ENCODE data around the gene TNFAIP8L1.
"Not testable (repeated sequence)": the region's sequence is repeated elsewhere in the genome, so short reads cannot be mapped to it uniquely, and the experiment has no call there.

The TNFAIP8L1 gene

DNA sequence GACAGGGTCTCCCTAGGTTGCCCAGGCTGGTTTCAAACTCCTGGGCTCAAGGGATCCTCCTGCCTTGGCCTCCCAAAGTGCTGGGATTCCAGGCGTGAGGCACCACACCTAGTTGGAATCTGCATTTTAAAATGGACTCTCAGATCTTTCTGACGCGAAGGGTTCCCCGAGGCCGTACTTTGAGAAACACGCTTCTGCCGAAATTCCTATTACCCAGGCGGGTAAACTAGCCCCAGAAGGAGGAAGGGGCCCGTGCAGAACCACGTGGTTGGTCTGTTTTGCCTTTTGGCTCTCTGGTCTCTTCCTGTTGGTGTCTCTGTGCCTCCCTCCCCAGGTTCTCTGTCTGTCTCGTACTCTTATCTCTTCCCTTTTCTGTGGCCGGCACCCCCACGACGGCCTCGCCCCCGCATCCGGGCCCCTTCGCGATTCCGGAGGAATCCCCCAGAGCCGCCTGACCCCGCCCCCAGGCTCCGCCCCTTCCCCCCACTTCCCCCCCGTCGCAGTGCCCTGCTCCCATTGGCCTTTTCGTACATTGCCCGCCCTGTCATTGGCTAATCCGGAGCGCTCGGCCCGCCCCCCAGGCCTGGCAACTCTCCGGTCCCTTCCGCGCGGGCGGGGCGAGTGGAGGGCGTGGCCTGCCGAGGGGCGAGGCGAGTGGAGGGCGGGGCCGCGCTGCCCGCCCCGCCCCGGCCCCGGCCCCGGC, at the start of gene TNFAIP8L1:
TSS of gene TNFAIP8L1 (plus strand) at position 689 of the 703 bp plus-strand sequence. CDS start 12,354 bp downstream, outside the sequence.
- DNase-seq (ENCODE audit: low read depth) = peak; percentile 85

DNA sequence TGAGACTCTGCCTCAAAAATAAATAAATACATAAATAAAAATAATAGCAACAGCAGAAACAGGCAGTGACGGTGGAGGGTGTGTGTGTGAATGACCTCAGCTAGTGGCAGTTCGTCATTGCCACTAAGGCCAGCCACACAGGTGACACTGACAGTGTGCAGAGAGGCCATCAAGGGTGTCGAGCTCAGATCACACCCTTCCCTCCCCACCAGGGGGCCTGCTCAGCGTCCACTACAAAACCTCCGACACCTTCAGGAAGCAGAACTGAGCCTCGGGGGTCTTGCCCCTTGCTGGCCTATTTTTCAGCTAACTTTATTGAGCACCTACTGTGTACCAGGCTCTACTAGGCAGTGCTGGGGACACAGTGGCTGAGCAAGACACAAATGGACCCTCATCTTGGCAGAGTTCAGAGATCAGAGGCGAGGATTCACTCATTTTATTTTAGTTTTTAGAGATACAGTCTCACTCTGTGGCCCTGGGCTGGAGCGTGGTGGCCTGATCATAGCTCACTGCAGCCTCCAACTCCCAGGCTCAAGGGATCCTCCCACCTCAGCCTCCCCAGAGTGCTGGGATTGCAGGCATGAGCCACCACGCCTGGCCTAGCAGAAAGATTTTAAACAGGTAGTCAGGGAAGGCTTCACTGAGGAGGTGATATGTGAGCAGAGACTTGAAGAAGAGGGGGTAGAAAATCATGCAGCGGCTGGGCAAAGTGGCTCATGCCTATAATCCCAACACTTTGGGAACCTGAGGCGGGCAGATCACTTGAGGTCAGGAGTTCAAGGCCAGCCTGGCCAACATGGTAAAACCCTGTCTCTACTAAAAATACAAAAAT, 49.5 kb upstream of the TNFAIP8L1 start:
- DNase-seq (ENCODE audit: low read depth) = no peak

DNA sequence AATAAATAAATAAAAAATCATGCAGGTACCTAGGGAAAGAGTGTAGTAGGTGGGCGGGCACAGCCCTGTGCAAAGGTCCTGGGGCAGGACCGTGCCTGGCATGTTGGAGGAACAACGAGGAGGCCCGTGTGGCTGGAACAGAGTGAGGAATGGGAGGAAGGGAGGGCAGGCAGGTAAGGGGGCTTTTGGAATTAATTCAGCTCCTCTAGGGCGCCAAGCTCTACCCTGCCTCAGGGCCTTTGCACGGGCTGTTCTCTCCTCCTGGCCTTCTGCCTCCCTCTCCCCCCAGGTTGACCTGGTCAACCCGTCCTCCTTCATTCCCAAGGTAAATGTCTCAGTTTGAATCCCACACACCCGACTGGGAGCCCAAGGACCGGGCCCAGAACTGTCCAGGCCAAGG, 48.8 kb upstream of the TNFAIP8L1 start:
- no peak for DNase-seq (ENCODE audit: low read depth)

DNA sequence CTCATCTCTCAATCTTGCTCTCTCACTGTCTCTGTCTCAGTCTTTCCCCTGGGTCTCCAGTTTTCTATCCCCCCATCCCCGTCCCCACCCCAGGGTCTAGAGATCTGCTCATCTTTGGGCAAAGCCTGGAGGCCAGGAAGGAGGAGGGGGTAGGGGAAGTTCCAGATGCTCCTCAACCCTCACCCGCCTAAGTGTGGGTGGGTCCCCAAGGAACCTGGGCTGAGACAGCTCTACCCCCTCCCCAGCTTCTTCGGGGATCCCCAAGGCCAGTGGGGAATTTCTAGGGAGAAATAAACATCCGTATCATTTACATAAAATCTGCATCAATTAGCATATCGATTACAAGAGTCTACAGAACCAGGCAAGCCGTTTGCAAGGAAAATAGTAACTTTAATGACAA, 48.0 kb upstream of the TNFAIP8L1 start:
- DNase-seq (ENCODE audit: low read depth) = no peak

DNA sequence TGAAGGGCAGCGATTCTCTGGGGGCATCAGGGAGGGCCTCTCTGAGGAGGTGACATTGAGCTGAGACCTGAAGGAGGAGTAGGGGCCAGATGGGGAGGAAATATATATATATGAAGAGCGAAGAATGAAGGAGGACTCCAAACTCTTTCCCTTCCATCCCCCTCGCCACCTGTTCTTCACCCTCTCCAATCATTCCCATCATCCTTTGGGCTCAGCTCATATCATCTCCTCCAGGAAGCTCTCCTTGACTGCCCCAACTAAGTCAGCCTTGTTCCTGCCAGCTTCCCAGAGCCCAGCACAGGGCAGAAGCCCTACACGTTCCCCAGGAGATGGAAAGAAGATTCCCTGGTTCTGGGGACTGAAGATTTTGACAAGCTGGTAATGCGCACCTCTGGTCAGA, 46.9 kb upstream of the TNFAIP8L1 start:
- no peak for DNase-seq (ENCODE audit: low read depth)

DNA sequence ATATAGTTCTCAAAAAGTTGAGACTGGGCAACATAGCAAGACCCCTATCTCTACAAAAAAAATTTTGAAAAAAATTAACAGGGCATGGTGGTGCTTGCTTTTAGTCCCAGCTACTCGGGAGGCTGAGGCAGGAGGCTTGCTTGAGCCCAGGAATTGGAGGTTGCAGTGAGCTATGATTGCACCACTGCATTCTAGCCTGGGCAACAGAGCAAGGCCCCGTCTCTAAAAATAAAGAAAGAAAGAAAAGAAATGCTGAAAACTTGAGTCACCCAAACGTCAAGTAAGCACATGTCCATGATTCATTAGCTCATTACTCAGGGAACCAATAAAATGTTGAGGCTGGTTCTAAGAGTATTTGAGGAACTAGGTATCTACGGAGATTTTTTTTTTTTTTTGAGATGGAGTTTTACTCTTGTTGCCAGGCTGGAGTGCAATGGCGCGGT, 45.9 kb upstream of the TNFAIP8L1 start:
- DNase-seq (ENCODE audit: low read depth) = peak; percentile 38

DNA sequence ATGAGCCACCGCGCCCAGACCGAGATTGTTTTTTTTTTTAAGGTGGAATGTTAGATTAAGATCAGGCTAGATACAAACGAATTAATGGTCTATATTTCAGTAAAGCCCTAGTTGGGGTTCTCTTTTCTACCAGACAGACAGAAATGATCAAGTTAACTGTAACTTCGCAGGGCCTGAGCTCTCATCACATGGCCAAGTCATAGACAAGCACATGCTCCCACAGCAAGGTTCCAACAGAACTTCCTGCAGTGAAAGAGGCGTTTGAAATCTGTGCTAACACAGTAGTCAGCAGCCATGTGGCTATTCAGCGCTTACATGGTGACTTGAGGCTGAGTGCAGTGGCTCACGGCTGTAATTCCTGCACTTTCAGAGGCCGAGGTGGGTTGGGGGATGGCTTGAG, 45.1 kb upstream of the TNFAIP8L1 start:
- DNase-seq (ENCODE audit: low read depth) = no peak

DNA sequence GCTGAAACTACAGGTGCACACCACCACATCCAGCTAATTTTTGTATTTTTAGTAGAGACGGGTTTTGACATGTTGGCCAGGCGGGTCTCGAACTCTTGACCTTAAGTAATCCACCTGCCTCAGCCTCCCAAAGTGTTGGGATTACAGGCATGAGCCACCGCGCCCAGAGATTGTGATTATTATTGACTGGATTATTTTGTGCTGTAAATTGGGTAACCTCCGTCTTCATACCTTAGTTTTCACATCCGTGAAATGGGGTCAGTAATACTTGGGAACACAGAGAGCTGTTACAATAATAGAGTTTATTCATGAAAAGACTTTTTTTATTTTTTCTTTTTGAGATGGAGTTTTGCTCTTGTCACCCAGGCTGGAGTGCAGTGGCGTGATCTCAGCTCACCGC, 44.2 kb upstream of the TNFAIP8L1 start:
- not testable (repeated sequence) for DNase-seq (ENCODE audit: low read depth)

DNA sequence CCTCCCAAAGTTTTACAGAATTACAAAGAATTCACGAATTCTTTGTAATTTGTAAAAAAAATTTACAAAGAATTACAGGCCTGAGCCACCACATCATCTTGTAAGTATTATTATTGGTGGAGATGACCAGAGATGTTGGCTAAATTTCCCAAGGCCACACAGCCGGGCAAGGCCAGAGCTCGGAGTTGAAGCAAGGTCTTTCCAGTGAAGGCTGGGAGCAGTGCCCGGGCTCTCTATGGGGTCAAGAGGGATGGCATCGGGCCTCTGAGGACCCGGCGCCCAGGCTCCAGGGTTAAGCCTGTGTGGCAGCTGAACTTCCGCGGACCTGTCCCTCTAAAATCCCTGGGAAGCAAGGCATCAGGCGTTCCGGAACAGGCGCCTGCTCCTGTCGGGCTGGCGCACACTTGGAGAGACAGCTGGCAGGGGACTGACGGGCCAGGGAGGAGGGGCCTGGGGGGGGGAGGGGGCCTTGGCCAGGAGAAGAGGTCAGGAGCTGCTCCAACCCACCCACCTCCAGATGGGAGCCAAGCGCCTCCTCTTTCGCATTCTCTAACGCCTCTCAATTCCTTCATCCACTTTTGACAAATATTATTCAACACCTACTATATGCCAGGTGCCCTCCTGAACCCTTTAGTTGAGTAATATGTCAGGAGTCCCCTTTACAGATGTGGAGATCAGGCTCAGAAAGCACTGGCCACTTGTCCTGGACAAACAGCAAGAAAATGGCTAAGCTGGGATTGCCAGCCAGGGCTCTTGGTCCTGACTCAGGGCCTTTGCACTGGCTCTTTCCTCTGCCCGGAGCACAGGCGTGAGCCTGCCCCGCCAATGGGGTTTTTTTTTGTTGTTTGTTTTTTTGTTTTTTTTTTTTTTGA, 43.0 kb upstream of the TNFAIP8L1 start:
- DNase-seq (ENCODE audit: low read depth) = no peak

DNA sequence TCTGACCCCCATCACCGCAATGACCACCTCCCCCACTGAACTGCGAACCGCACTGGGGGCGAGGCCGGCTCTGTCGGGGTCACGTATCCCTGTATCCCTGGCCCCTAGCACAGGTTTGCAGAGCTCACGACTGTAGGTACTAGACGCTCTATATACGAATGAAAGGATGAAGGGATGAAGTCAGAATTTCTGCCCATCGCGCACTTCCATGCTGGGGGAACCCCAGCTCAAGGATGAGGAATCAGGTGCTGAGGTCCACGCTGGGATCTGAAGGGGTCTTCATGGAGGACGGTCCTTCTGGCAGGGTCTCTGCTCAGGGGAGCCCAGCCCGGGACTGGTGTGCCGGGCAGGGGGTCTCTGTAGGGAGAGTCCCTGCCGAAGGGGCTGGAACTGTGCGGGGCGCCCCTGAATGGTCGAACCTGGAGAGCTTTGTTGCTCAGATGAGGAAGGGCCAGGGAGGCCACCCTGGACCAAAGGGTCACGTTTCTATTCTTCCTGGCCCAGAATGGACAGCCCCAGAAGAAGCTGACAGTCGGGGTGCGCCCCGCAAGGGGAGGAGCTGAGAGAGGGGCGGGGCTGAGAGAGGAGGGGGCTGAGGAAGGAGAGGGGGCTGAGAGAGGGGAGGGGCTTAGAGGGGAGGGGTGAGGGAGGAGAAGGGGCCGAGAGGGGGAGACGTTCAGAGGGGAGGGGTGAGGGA, 41.9 kb upstream of the TNFAIP8L1 start:
- no peak for DNase-seq (ENCODE audit: low read depth)

DNA sequence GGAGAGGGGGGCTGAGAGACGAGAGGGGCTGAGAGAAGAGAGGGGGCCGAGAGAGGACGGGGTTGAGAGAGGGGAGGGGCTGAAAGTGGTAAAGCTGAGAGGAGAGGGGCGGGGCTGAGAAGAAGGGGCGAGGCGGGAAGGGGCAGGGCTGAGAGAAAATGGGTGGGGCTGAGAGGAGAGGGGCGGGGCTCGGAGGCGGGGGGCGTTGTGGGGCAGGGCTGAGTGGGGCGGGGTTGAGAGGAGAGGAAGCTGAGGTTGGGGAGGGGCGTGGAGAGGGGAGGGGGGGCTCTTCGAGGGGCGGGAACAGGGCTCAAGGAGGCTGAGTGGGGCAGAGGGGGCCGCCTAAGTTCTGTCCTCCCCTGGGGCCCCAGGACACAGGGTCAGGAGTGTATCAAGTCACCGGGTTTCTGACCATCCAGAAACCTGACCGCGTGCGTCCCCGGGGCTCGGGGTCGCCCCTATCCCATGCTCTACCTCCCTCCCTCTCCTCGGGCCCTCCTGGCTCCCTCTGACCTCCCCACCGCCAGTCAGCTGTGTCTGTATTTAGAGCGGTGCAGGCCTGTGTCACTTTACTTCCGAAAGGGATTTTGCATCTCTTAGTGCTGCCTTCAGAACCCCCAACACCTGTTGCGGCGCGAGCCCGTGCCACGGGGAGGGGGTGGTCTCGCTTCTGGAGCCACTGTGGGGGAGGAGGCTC, 41.2 kb upstream of the TNFAIP8L1 start:
- DNase-seq (ENCODE audit: low read depth) = no peak

DNA sequence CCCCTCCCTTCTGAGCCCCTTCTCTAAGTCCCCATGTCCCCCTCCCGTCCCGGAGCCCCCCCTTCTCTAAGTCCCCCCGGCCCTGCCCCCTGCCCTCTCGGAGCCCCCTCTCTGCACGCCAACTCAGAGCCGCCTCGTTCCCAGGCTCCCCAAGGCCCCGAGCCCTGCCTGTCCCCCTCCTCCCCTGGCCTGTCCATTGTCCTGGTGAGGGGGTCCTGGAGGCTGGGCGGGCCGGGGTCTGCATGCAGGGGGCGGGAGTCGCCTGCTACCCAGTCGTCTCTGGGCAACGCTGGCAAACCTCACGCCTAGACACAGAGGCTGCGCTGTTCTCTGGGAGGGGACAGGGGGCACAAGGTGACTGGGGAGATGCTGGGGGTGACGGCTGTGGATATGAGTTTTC, 40.6 kb upstream of the TNFAIP8L1 start:
- DNase-seq (ENCODE audit: low read depth) = no peak

DNA sequence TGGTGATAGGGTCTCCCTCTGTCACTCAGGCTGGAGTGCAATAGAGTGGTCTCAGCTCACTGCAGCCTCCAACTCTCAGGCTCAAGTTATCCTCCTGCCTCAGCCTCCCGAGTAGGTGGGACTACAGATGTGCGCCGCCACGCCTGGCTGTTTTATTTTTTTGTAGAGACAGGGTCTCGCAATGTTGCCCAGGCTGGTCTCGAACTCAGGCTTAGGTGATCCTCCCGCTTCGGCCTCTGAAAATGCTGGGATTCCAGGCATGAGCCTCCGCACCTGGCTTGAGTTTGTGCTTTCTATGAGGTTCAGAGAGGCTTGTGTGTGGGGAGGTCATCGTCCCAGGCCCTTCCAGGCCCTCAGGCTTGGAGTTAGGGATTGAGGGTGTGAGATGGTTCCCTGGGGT, 39.2 kb upstream of the TNFAIP8L1 start:
- no peak for DNase-seq (ENCODE audit: low read depth)

DNA sequence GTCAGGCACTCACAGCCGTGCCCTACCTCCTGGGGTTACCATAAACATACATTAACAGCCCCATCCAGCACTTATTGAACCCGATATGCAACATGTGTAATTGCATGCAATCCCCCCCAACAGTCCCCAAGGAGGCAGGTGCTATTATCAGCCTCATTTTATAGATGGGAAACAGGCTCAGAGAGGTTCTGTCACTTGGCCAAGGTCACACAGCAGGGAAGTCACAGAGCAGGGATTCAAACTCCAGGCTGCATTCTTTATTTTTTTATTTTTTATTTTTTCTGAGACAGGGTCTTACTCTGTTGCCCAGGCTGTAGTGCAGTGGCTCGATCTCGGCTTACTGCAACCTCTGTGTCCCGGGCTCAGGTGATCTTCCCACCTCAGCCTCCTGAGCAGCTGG, 38.4 kb upstream of the TNFAIP8L1 start:
- no peak for DNase-seq (ENCODE audit: low read depth)

DNA sequence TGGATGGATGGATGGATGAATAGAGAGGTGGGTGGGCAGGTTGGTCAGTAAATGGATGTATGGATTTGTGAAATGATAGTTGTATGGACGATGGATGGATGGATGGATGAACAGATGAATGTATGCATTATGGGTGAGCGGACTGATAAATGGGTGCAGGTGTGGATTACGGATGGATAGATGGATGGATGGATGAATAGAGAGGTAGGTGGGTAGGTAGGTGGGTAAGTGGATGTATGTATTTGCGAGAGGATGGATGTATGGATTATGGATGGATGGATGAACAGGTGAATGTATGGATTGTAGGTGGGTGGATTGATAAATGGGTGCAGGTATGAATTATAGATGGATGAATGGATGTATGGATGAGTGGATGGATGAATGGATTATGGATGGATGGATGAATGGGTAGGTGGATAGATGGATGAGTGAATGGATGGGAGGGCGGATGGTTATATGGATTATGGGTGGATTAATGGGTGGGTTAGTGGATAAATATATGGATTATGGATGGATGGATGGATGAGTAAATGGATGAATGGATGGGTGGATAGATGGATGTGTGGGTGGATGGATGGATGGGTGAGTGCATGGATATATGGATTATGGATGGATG, 37.0 kb upstream of the TNFAIP8L1 start:
- no peak for DNase-seq (ENCODE audit: low read depth)

DNA sequence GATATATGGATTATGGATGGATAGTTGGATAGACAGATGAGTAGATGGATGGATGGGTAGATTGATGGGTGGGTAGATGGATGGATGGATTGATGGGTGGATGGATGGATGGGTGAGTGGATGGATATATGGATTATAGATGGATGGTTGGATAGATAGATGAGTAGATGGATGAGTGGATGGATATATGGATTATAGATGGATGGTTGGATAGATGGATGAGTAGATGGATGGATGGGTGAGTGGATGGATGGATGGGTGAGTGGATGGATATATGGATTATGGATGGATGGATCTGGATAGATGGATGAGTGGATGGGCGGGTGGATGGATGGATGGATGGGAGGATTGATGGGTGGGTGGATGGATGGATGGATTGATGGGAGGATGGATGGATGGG, 36.4 kb upstream of the TNFAIP8L1 start:
- DNase-seq (ENCODE audit: low read depth) = no peak

DNA sequence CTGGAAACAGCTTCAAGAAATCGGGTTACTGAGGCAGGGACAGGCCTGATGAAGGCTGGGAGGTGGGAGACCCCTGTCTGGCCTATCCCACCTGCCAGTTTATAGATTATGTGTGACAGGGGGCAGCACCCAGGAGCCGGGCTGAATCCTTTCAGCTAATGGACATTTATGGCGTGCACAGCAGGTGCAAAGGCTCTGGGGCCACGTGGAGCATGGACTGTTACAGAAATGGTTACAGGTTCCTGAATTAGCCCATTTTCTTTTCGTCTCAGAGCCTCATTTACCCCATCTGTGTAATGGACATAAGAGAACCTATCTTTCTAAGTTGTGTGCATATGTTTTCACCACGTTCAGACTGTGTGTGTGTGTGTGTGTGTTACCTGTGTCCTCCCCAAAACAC, 34.4 kb upstream of the TNFAIP8L1 start:
- no peak for DNase-seq (ENCODE audit: low read depth)

DNA sequence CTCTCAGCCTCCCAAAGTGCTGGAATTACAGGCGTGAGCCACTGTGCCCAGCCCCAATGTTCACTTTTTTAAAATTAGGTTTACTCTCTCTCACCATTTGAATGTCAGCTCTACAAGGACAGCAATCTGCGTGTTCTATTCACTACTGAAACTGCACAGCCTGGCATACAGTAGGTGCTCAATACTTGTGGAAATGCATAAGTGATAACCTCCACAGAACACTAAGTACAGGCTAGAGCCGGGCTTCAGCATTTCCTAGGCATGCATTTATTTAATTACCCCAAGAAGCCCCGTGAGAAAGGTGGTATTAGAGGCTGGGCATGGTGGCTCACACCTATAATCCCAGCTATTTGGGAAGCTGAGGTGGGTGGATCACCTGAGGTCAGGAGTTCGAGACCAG, 33.1 kb upstream of the TNFAIP8L1 start:
- DNase-seq (ENCODE audit: low read depth) = no peak

DNA sequence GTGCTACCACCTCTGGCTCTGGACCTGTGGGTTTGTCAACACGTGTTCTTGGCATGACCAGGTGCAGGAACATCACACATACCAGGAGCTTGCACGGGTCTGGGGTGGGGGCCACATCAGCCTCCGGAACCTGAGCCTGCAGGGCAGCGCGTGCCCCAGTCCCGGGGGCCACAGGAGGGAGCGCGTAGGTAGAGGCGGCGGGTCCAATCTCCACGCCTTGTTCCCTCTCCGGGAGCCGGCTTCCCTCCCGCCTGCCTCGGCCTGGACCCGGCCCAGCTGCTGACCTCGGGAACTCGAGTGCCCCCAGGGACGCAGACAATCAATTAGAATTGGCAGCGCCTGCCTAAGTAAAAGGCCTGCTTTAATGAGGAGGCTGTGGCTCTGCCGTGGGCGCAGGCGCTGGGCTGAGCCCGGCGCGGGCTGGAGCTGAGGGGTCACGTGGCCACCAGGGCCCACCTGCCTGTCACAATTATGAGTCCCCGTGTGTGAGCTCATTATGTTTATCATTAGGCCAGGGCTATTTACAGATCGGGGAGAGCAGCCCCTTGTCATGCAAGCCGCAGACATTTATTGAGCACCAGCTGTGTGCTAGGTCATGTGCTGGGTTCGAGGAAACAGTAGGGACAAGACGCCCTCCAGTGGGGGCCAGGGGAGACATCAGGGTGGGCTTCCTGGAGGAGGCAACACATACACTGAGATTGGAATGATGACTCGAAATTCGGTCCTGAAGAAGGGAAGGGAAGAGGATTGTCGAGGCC, 32.2 kb upstream of the TNFAIP8L1 start:
- no peak for DNase-seq (ENCODE audit: low read depth)

DNA sequence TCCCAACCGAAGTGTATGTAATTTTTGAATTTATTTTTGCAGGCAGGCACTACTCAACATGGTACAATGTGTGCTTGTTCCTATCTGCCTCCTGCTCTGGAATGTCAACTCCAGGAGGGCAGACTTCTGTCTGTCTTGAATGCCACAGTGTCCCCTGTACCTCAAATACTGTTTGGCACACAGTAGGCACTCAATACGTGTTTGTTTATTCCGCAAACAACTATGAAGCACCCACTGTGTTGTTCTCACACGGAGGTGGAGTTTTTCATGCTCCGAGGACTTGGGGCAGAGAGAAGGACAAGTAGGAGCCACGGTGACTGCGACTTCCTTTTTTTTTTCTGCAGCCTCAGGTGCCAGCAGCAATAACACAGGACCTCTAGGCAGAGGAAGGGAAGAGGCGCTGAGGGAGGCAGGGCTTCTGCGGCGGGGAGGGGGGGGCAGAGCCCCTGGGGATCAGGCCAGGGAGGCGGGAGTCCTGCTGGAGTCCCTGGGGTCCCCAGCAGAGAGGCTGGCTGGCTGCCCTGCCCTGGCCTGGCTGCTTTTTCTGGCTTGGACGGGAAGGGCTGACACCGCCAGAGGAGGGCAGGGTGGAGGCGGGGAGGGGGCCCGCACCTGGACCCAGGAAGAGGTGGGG, 29.3 kb upstream of the TNFAIP8L1 start:
- no peak for DNase-seq (ENCODE audit: low read depth)

Data from GM04504 (cell line).